Mammary epithelial cell (primary cell): ENCODE measurements around the gene CD52.

Experiments
- EZH2 ChIP-seq: IDR thresholded peaks from 2 replicates; pipeline ENCODE4 v1.6.1; 2012; ENCODE audit warnings: low read length, inconsistent platforms, borderline replicate concordance
- TF ChIP-seq, protein P1 (sequence below), 2 donors: IDR thresholded peaks in 1 of 2; conservative IDR thresholded peaks in 1 of 2; 2 replicates each; pipeline ENCODE4 v1.5.1; 2011 to 2012; ENCODE audit warnings: inconsistent platforms in 2 of 2, low read length in 2 of 2, mild to moderate bottlenecking in 2 of 2, control low read depth in 1 of 2, low read depth in 1 of 2; ENCODE audit not compliant: insufficient read depth in 1 of 2; ENCODE audit errors: extremely low read depth in 1 of 2

DNA sequence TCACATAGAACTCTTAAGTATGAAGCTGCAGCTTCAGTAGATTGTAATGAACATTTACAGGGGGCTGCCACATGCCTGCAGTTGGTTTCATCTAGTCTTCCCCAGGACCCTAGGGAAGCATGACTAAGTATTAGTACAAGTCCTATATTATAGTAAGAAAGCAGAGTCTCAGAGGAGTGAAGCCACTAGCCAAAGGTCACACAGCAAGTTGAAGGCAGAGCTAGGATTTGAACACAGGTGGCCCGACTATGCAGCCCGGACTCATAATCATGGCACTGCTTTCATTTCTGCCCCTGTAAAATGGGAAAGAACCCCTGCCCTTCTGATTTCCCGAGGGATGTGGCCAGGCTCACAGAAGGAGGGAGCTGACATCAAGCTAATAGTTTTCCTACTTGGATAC is 44.6 kb downstream of the CD52 start:
- TF ChIP-seq, protein P1, sequence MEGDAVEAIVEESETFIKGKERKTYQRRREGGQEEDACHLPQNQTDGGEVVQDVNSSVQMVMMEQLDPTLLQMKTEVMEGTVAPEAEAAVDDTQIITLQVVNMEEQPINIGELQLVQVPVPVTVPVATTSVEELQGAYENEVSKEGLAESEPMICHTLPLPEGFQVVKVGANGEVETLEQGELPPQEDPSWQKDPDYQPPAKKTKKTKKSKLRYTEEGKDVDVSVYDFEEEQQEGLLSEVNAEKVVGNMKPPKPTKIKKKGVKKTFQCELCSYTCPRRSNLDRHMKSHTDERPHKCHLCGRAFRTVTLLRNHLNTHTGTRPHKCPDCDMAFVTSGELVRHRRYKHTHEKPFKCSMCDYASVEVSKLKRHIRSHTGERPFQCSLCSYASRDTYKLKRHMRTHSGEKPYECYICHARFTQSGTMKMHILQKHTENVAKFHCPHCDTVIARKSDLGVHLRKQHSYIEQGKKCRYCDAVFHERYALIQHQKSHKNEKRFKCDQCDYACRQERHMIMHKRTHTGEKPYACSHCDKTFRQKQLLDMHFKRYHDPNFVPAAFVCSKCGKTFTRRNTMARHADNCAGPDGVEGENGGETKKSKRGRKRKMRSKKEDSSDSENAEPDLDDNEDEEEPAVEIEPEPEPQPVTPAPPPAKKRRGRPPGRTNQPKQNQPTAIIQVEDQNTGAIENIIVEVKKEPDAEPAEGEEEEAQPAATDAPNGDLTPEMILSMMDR (conservative IDR thresholded peaks at IDR 0.05 in 1 of 2, IDR thresholded peaks at IDR 0.05 in 1 of 2; ENCODE audit: extremely low read depth in 1 of 2, insufficient read depth in 1 of 2, low read depth in 1 of 2, low read length in 2 of 2) = no peak
- TF ChIP-seq EZH2 = no peak
